ENCODE results near the gene PTPRG. TPM values are rescaled to one million over a fixed set of nuclear protein-coding genes. Genes with fewer than 3 reads are reported as not detected.

PTPRG gene
- total and polyA plus RNA-seq, 8 donors: 50.9 to 88.4 (median 54.4) TPM

DNA sequence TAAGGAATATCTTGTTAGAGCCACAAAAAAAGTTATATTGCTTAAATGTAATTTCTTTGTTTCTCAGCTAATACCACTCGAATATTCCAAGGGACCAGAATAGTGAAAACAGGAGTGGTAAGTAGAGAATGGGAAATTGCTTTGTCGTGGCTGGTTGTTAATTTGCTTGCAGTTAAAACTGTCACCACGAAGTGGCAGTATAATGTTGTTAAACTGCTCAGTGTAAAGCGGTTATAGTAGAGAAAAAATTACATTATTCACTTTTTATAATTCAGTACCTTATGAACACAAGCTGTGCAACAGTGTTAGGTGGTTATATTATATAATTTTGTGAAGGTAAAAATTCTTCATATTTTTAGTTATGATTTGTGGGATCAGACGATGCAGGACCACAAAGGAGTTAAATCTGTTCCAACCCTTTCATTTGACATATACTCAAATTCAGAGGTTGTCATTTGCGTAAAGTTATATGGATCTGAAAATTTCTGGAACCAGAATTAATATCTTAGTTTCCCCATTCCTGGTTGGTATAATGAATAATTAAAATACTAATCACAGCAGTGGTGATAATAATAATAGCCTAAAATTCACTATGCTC lies 640.2 kb downstream of the PTPRG start:
- intact Hi-C loops (cut with DNase I): loop anchor here in 1 of 2 donors (10.0 kb wide), 1 partner anchor 363 kb away; no protein-coding TSS in a partner anchor
- Histone ChIP-seq H3K4me3 (no peak overlapping the region), H3K36me3 (peaks cover 0 to 14% of the 10 kb centered on the region in 2 donors), H3K27me3 (no peaks in the 10 kb centered on the region), H3K4me1 (no peaks in the 10 kb centered on the region), H3K27ac (no peak overlapping the region), H3K9me3 (no peaks in the 10 kb centered on the region)
- TF ChIP-seq CTCF (IDR thresholded peaks at IDR 0.05): peak in 1 of 2 donors; percentile 51
- ATAC-seq (peak; percentile 77), DNase-seq (peak in 1 of 4 donors; percentile 42)

- H3K27me3 ChIP-seq: no peaks in the 10 kb centered on the region
- no peaks in the 10 kb centered on the region for H3K4me1 ChIP-seq
- ATAC-seq: no peak
- no peak for TF ChIP-seq CTCF (IDR thresholded peaks at IDR 0.05)
- intact Hi-C loops (cut with DNase I): loop anchor here in 1 of 2 donors (10.0 kb wide), 1 partner anchor 362 kb away; no protein-coding TSS in a partner anchor
- no peak overlapping the region for H3K4me3 ChIP-seq
- DNase-seq: no peak
- H3K27ac ChIP-seq: no peak overlapping the region
- H3K36me3 ChIP-seq: peaks cover 0 to 14% of the 10 kb centered on the region in 2 donors
- H3K9me3 ChIP-seq: no peaks in the 10 kb centered on the region
Measured at GRCh38 chr3:62203152-62203551, 641.8 kb downstream of the PTPRG start.

DNA sequence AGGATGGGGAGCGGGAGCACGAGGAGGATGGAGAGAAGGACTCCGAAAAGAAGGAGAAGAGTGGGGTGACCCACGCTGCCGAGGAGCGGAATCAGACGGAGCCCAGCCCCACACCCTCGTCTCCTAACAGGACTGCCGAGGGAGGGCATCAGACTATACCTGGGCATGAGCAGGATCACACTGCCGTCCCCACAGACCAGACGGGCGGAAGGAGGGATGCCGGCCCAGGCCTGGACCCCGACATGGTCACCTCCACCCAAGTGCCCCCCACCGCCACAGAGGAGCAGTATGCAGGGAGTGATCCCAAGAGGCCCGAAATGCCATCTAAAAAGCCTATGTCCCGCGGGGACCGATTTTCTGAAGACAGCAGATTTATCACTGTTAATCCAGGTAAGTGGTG lies 642.2 kb downstream of the PTPRG start:
- Histone ChIP-seq H3K27me3 (no peaks in the 10 kb centered on the region), H3K9me3 (no peaks in the 10 kb centered on the region), H3K27ac (no peak overlapping the region), H3K4me1 (no peaks in the 10 kb centered on the region), H3K36me3 (peaks cover 0 to 14% of the 10 kb centered on the region in 2 donors), H3K4me3 (no peak overlapping the region)
- intact Hi-C loops (cut with DNase I): loop anchor here in 1 of 2 donors (10.0 kb wide), 1 partner anchor 361 kb away; no protein-coding TSS in a partner anchor
- ATAC-seq: no peak
- no peak for TF ChIP-seq CTCF (IDR thresholded peaks at IDR 0.05)
- no peak for DNase-seq

DNA sequence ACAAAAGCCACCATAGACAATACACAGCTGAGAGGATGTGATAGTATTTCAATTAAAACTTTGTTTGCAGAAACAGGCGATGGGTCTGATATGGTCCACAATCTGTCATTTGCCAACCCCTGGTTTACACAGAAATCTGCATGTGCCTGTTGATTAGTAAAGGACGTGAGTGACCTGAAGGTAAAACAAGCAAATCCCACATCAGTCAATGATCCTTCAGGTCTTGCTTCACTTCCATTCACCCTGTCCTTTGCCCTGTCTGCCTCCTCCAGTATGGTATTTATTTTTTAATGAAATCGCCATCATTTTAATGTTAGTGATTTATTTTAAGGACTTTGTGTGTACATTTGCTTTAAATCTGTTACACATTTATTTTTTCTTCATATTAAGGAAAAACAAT lies 645.8 kb downstream of the PTPRG start:
- H3K4me1 ChIP-seq: no peaks in the 10 kb centered on the region
- ATAC-seq: no peak

More for the DNA sequence above, 645.8 kb downstream of the PTPRG start:
- Histone ChIP-seq H3K27me3 (no peaks in the 10 kb centered on the region), H3K4me3 (no peak overlapping the region), H3K27ac (no peak overlapping the region), H3K9me3 (no peaks in the 10 kb centered on the region), H3K36me3 (peaks cover 0 to 14% of the 10 kb centered on the region in 2 donors)
- TF ChIP-seq CTCF (IDR thresholded peaks at IDR 0.05): no peak
- intact Hi-C loops (cut with DNase I): loop anchor here in 1 of 2 donors (10.0 kb wide), 1 partner anchor 358 kb away; no protein-coding TSS in a partner anchor
- DNase-seq: no peak

Measured in left lung (tissue), 10 donors.